Anterior cingulate cortex (tissue), 58 donors: ENCODE data around the gene MESD.

Experiments used
- DNase-seq, 58 donors: peaks; one replicate each; lab custom pipeline; 2025; lab: John Stamatoyannopoulos, UW

MESD gene

GRCh38 chr15:81015621-81016488, 26.2 kb upstream of the MESD start:
- DNase-seq = peak in 40 of 58 donors; percentile 10 to 85 (median 49)

- no peak for DNase-seq
Observed at GRCh38 chr15:81014446-81015093, 25.0 kb upstream of the MESD start.

- DNase-seq = no peak
Observed at GRCh38 chr15:81013396-81013929, 23.8 kb upstream of the MESD start.

GRCh38 chr15:81012588-81012987, 23.0 kb upstream of the MESD start:
- DNase-seq = no peak

- DNase-seq = no peak
Observed at GRCh38 chr15:81011593-81011992, 22.0 kb upstream of the MESD start.

- peak in 1 of 58 donors; percentile 19 for DNase-seq
Observed at GRCh38 chr15:81010086-81010485, 20.5 kb upstream of the MESD start.

GRCh38 chr15:81008312-81008711, 18.7 kb upstream of the MESD start:
- DNase-seq = no peak

GRCh38 chr15:81007428-81008064, 17.9 kb upstream of the MESD start:
- DNase-seq = no peak

- no peak for DNase-seq
Observed at GRCh38 chr15:81006124-81006523, 16.5 kb upstream of the MESD start.

GRCh38 chr15:81003097-81003350, 13.4 kb upstream of the MESD start:
- DNase-seq = no peak

GRCh38 chr15:81002331-81003096, 12.9 kb upstream of the MESD start:
- DNase-seq = peak in 1 of 58 donors; percentile 26

GRCh38 chr15:81002009-81002330, 12.4 kb upstream of the MESD start:
- no peak for DNase-seq

- peak in 20 of 58 donors; percentile 28 to 77 (median 47) for DNase-seq
Observed at GRCh38 chr15:81001152-81002008, 11.8 kb upstream of the MESD start.

- peak in 56 of 58 donors; percentile 33 to 90 (median 76) for DNase-seq
Observed at GRCh38 chr15:81000624-81001151, 11.1 kb upstream of the MESD start, which contains the start of gene TLNRD1. Gene TLNRD1, plus strand, starts transcription at chr15:81000923. Its CDS starts 1,349 bp downstream, at chr15:81002272.

GRCh38 chr15:81000144-81000623, 10.6 kb upstream of the MESD start:
- DNase-seq = peak in 10 of 58 donors; percentile 31 to 64 (median 51)

- DNase-seq = no peak
Observed at GRCh38 chr15:80999623-81000036, 10.0 kb upstream of the MESD start.

GRCh38 chr15:80998251-80998650, 8.6 kb upstream of the MESD start:
- DNase-seq = no peak

GRCh38 chr15:80997692-80998091, 8.1 kb upstream of the MESD start:
- no peak for DNase-seq

- no peak for DNase-seq
Observed at GRCh38 chr15:80996247-80996646, 6.6 kb upstream of the MESD start.
